ENCODE data around the gene ATP5PD.
"Not testable (repeated sequence)": the region's sequence is repeated elsewhere in the genome, so short reads cannot be mapped to it uniquely, and the experiment has no call there.

Gene ATP5PD

DNA sequence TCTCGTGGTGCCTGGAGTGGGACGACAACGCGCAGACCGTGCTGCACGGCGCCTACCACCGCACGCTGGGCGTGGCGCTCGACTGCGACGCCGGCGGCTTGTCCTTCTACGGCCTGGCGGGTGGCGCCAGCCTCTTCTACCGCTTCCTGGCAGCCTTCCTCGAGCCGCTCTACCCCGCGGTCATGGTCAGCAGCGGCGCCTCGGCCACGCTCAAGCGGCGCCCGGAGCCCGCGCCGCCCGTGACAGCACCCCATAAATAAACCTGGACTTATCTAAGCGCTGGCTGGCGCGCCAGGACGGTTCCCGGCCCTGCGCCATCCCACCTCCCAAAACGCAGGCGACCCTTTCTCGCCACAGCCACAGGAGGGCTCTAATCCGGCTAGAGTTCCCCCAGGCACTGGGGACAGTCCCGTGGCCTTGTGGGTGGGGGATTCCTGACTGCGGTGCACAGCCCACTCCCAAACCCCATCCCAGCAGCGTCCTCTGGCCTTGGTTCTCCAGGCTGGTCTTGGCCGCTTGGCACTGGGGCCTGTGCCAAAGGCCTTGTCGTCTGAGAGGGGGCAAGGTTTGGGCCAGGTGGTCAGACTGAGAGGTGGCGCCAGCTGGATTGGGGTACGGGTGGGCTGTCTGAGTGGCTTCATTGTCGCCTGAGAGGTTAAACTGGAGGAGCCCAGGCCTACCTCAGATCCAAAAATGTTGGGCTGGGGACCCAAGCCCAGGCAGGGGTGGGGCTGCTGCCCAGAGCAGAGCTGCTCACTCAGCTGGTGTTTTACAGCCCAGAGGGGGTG is 30.9 kb upstream of the ATP5PD start:
- DNase-seq (ENCODE audit: low read depth in 3 of 3, low spot score in 1 of 3): peak in 2 of 3 donors; percentile 27 to 39

DNA sequence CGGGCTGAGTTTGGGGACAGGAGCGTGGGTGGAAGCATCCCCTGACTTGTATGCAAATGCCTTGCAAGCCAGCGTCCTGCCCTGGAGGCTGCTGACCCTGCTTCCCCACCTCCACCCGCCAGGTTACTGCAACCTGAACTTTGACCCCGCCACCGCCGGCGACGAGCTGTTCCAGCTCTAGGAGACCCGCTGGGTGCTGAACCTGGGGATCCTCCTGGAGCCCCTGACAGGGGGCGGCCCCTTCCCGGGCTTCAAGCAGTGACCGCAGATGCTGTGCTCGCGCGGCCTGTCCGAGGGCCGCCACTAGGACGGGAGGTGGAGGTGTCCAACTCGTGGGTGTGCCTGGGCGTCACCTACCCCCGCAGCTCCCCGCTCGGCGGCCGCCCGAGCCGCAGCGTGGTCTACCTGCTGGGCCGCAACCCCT is 30.3 kb upstream of the ATP5PD start:
- DNase-seq (ENCODE audit: low read depth in 3 of 3, low spot score in 1 of 3): no peak

DNA sequence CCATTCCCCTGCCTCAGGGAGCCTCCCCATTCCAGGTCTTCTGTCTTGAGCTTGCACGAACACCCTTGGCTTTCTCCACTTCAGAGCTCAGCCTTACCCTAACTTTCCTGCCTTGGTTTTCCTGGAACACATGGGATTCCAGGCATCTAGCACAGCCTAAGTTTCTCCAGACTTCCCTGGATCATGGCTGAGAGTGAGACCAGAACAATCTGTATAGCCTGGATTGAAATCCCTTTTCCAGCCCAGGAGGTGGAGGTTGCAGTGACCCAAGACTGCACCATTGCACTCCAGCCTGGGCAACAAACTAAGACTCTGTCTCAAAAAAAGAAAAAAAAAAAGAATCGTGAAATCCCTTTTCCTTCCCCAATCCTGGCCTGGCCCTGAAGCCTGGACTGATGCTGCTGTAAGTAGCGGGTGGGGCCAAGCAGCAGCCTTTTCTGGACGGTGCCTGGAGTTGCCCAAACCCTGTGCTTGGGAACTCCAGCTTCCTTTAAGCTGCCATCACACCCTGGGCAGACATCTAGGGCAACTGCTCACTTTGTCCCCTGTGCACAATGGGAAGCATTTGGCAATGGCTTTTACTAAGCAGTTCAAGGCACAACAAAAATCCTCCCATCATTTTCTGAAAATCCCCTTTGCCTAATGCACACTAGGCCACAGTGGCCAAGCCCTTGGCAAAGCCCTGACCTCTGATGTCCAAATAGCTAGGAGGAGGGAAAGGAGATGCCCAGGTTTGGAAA is 29.0 kb upstream of the ATP5PD start:
- no peak for DNase-seq (ENCODE audit: low read depth in 3 of 3, low spot score in 1 of 3)

DNA sequence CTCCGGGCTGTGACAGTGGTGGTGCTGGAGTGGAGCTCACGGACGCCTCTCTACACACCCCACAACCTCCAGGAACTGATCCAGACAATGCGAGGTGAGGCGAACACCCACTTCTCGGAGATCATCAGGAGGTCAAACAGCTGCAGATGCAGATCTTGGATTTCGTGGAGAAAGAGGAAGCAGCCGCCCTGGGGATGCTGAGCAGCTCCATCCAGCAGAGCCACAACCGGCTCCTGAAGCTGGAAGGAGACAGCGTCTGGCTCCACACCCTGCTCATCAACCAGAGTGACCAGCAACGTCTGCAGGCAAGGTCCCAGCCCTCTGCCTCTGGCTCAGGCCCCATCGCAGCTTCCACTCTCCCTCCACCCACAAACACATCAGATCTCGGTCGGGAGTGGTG is 27.8 kb upstream of the ATP5PD start:
- DNase-seq (ENCODE audit: low read depth in 3 of 3, low spot score in 1 of 3): no peak

DNA sequence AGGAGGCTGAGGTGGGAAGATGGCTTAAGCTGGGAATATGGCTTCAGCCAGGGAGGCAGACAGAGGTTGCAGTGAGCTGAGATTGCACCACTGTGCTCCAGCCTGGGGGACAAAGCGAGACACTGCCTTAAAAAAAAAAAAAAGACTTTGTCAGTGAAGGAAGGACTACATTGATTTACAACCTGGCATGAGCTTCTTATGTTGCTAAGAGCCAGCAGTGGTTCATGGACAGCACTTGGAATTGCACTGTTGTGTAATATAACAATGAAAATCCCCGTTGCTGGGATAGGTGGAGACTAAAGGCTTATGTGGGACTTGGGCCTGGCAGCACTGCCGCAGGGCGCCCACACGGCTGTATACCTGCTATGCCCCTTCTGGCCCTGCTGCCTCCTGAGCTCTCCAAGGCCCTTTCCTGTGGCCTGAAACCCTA is 26.9 kb upstream of the ATP5PD start:
- no peak for DNase-seq (ENCODE audit: low read depth in 3 of 3, low spot score in 1 of 3)

DNA sequence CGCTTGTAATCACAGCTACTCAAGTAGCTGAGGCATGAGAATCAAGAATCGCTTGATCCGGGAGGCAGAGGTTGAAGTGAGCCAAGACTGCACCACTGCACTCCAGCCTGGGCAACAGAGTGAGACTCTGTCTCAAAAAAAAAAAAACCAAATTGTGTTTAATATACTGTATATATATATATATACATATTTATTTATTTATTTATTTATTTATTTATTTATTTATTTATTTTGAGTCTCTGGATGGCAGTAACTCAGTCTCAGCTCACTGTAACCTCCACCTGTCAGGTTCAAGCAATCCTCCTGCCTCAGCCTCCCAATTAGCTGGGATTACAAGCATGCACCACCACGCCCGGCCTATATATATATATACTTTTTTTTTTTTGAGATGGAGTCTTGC is 26.1 kb upstream of the ATP5PD start:
- DNase-seq (ENCODE audit: low read depth in 3 of 3, low spot score in 1 of 3): not testable (repeated sequence)

DNA sequence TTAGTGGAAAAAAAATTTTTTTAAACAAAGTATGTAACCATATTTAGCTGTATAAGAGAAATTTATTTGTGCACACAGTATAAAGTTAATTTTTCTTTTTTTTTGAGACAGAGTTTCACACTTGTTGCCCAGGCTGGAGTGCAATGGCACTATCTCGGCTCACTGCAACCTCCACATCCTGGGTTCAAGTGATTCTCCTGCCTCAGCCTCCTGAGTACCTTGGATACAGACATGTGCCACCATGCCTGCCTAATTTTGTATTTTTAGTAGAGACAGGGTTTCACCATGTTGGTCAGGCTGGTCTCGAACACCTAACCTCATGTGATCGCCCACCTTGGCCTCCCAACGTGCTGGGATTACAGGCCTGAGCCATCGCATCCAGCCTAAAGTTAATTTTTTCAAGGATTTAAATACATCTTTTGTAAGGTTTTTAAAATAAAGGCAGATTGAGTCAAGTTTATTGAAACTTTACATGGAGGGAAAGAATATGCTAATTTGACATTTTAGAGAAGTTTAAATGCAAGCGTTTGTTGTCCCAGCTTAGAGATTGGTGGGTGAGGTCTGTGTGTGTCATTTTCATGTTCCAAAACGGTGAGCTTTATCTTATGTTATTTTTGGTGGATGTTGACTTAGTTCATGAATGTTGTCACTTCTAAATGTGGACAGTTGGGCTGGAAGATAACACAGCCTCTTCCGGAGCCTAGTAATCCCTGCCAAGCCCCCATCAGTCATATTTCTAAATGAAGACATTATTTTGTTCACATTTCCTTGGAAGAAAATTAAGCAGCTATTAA is 24.9 kb upstream of the ATP5PD start:
- not testable (repeated sequence) for DNase-seq (ENCODE audit: low read depth in 3 of 3, low spot score in 1 of 3)

DNA sequence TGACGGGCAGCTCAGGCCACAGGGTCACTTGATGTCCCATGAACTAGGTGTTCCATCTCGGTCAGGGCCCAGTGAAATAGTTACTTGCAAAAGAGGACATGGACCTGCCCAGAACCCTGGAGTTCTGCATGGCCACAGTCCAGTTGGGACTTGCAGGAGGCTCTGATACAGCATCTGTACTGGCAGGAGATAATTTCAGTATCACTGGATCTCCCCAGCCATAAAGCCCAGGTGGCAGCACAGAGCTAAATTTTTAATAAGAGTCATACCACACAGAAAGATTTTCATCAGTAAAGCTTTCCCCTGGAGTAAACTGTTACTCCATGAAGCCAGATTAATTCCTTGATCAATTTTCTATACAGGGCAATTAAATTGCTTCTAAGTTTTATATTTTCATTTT is 23.0 kb upstream of the ATP5PD start:
- no peak for DNase-seq (ENCODE audit: low read depth in 3 of 3, low spot score in 1 of 3)

DNA sequence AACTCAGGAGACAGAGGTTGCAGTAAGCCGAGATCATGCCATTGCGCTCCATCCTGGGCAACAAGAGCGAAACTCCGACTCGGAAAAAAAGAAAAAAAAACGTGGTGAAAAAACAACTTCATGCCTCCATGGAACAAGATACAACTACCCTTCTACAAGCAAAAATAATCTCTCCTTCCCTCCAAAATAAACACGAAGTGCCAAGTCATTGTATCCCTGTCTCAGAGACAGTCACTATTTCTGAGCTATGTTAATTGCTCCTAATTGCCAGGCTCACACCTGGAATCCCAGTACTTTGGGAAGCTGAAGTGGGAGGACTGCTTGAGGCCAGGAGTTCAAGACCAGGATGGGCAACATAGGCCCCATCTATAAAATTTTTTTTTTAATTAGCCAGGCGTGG is 22.0 kb upstream of the ATP5PD start:
- DNase-seq (ENCODE audit: low read depth in 3 of 3, low spot score in 1 of 3): no peak

DNA sequence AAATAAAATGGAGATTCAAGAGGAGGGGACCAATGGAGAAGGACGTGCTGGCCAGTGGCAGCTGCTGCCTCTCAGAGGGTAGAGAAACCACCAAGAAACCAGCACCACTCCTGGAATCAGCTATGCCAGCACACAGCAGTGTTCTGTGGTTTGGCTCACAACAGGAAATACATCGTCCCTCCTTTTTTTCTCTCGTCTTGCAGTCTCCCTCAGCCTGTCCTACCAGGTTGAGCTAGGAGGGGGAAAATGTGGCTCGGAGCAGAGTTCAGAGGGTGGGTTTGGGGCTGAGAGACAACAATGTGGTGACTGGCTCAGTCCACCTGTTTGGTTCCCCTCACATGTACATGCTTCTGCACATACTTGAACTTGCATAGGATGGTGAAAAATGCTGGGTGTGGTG is 21.1 kb upstream of the ATP5PD start:
- DNase-seq (ENCODE audit: low read depth in 3 of 3, low spot score in 1 of 3): no peak

DNA sequence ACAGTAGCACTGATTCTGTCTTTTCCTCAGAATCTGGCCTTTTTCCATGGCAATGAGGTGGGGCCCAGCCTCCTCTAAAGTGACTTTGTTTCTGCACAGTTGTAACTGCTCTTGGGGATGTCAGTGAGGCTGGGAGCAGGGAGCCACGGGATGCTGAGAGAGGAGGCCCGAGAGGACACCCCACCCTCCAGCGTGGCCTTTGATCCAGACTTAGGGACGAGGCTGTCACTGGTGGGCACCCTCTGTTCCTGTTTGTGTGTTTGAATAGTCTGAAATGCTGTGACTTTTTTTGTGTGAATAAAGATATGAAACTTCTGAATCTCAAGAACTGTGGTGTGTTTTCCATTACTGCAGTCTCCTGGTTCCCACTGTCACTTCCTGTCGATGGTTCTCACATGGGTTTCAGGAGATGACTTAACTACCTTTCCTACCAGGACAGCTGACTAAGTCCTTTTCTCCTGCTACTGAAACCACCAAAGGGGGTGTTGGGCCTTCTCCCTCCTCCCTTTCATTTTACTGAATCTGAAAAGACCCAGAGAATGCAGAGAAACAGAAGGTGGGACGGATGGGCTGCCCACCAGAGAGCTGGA is 18.9 kb upstream of the ATP5PD start:
- DNase-seq (ENCODE audit: low read depth in 3 of 3, low spot score in 1 of 3): no peak

DNA sequence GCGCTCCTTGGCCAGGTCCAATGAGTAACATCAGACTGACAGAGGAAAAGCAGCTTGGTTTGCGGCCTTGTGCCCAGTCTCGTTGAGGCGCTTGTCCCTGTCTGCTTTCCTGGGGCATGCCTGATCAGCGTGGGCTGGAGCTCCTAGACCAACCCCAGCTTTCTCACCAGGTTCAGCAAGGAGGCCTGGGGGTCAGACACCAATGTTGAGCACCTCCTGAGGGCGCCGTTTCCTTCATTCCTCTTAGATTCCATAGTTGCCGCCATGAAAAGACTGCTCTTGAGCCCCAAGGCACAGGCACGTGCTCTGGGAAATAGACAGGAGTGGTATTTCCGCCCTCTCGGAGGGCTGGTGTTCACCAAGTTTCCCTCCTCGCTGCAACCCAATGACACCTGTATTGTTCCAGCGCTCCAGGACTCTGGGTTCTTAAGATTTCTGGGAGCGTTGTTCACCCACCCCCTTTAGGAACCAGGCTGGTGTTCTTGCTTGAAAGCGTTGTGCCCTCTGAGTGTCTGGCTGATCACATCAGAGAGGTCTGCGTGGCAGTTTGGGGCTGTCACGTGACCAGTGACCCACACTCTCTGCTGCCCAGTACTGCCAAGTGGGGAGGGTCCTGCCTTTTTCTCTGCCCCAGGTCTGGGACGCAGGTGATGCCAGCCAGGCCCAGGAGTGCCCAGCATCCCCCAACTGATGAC is 18.2 kb upstream of the ATP5PD start:
- DNase-seq (ENCODE audit: low read depth in 3 of 3, low spot score in 1 of 3): no peak

DNA sequence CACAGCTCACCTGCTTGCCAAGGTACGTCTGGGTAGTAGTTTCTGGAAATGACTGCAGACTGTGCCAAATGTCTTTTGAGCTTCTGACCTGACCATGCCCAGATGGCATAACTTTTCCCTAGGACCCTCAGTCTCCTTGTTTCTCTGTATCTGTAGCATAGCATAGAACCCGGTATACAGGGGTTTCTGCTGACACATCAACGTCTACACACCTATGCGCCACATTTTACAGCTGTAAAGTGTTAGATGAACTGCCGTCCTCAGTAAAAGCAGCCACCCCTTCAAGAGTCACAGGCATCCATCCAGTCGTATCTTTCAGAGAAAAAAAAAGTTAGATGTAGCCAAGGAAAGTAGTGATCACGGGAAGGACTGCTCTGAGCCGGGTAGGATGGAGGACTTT is 17.7 kb upstream of the ATP5PD start:
- DNase-seq (ENCODE audit: low read depth in 3 of 3, low spot score in 1 of 3): no peak

DNA sequence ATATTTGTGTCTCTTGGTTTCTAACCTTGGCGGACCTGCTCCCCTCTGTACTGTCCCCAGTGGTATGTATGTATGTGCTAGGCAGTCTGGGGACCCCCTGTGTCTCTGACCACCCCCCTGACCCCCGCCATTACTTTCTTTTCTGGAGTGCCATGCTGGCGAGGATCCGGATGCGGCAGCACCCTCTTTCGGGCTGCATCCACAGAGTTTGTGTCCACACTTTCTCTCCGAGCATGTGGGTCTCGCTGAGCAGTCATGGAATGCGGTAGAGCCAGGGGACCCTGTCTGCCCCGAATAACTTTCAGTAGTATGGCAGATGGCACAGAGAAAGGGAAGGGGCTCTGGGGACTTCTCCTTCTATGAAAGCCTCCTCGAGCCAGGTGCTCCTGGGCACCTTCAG is 17.3 kb upstream of the ATP5PD start:
- DNase-seq (ENCODE audit: low read depth in 3 of 3, low spot score in 1 of 3): no peak

DNA sequence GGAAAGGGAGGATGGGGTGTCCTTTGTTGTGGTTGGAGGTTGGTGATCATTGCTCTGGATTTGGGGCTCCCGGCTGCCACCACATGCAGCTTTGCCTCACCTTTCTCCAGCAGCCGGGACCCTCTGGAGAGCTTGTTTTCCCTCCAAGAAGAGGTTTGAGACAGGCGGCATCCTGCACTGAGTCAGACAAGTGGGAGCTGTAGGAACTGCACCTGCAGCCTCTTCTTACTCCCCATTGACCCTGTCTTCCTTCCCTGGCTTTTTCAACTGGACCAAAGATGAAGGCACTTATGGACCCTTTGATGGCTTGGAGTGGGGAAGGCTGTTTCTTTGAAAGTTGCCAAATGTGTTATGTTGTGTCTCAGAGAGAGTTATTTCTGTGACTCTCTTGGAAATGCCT is 16.9 kb upstream of the ATP5PD start:
- DNase-seq (ENCODE audit: low read depth in 3 of 3, low spot score in 1 of 3): no peak

DNA sequence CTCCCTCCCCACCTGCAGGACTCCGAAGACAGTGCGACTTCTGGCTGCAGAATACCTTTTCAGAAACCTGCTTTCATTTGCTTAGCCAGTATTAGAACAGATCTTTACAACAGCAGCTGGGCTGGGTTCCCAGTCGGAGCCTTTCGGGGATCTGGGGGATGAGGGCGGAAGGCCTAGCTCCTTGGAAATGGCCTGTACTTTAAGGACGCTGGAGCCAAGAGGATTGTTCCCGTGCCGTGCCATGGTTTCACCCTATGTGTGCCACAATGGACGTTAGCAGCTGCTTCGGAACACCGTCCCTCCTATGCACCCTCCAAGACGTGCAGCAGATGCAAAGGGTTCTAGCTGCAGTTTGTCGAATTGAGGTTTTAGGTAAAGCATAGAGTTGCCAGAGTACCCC is 16.4 kb upstream of the ATP5PD start:
- DNase-seq (ENCODE audit: low read depth in 3 of 3, low spot score in 1 of 3): no peak

DNA sequence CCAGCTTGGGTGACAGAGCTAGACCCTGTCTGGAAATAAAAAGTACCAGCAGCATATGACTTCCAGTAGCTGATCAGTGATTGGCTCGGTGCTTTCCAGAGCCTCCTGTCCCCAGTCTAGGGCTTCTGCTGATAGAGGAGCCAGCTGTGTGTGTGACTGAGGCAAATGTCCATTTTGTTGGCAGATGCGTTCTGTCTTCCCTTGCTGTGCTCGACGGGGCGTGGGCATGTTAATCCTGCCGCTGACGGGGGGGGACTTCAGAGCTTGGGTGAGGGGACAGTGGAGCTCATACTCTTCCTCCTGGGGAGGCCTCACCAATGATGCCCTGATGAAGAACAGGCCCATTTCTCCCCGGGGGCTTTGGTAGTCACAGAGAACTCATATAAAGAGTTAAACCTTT is 14.8 kb upstream of the ATP5PD start:
- DNase-seq (ENCODE audit: low read depth in 3 of 3, low spot score in 1 of 3): no peak

DNA sequence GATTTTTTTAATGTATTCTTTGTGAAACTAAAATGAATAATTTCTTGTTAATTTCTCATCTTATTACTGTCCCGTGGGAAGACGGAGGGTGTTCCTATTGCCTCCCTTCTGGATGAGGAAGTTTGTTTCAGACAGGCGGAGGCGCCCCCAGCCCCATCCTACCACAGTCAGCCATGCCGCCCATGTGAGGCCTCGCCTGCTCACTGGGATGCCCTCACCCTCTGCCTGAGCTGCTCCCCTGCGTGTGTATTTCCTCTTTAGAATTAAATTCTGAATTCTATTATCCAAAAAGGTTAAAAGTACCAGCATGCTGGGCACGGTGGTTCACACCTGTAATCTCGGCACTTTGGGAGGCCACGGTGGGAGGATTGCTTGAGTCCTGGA is 14.3 kb upstream of the ATP5PD start:
- no peak for DNase-seq (ENCODE audit: low read depth in 3 of 3, low spot score in 1 of 3)

DNA sequence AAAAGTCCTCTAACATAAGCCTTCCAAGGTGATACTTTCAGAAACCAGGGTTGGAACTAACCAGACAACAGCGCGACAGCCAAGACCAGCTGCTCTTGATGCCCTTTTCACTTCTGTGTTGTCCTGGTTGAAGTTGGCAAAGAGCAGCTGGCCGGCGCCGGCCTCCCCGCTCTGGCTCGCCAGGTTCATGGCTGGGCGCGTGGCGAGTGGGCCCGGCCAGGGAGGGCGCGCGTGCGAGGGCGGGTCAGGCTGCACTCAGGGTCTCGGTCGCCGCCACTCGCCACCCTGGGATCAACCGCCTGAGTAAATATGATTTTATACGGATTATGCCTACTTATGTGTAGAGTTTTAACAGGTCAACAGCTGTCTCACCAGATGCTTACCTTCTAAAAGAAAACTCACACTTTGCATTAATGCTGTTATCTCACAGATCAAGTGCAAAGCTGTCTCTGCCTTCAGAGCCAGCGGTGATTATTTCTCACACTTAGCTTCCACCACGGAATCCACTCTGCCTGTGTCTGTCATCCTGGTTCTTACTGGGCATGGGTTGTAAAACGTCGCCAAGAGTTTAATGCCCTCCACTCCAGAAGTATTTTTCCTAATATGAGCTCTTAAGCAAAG is 13.8 kb upstream of the ATP5PD start:
- no peak for DNase-seq (ENCODE audit: low read depth in 3 of 3, low spot score in 1 of 3)

All from stimulated activated CD4-positive, alpha-beta T cell treated with anti-CD3 and anti-CD28 coated beads, TNF-alpha, amount 100 ng/mL, for 1 hour (primary cell).